ENCODE results near the gene TRABD2A. TPM values are rescaled to one million over a fixed set of nuclear protein-coding genes. Genes with fewer than 3 reads are reported as not detected.

The TRABD2A gene
- total RNA-seq, 2 experiments from 2014 or later, result 1.6 to 1.9 TPM

DNA sequence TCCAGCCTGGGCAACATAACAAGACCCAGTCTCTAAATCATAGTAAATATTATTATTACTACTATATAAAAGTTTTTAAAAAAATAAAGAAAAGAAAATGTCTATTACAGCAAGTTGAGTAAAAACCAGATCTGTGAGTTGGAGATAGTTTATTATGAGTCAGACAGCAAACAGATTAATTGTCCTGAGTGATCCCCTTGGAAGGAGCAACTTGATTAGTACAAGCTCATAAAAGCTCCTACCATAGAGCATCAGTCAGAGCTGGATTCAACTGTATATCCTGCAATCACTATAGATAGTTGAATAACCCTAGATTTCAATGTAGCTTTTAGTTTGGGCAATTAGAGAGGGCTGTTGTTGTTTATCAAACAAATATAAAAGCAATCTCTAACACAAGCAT, 84.1 kb downstream of the TRABD2A start:
- H3K4me1 ChIP-seq (ENCODE audit: insufficient read depth, low read length, poor library complexity, severe bottlenecking), result no peaks in the 10 kb centered on the region
- H3K79me2 ChIP-seq (ENCODE audit: insufficient read depth, low read depth, low read length), result no peaks in the 10 kb centered on the region
- H3K4me3 ChIP-seq (ENCODE audit: low read depth, low read length, poor library complexity, severe bottlenecking), result no peak overlapping the region
- CTCF ChIA-PET (ENCODE audit: unreplicated experiment), result no interaction called here
- POLR2A ChIA-PET, result interaction anchor here (0.7 to 1.0 kb wide), 2 partner anchors 8 to 11 kb away, joined by 3 read pairs; no protein-coding TSS in a partner anchor
- H3K9me3 ChIP-seq (ENCODE audit: low read length), result peaks cover under 1% of the 10 kb centered on the region; the same call in 1 of the 2 replicates
- H2AFZ ChIP-seq (ENCODE audit: low read length), result no peak overlapping the region
- no peaks in the 10 kb centered on the region for H4K20me1 ChIP-seq (ENCODE audit: insufficient read depth, low read length)
- H3K27ac ChIP-seq (ENCODE audit: low read depth, low read length, poor library complexity, severe bottlenecking), result no peak overlapping the region
- H3K9me2 ChIP-seq (ENCODE audit: insufficient read depth, low read length), result no peaks in the 10 kb centered on the region
- TF ChIP-seq EZH2phosphoT487 (IDR thresholded peaks at IDR 0.05; ENCODE audit: borderline replicate concordance, low read depth, low read length), result no peak
- TF ChIP-seq, protein P1, sequence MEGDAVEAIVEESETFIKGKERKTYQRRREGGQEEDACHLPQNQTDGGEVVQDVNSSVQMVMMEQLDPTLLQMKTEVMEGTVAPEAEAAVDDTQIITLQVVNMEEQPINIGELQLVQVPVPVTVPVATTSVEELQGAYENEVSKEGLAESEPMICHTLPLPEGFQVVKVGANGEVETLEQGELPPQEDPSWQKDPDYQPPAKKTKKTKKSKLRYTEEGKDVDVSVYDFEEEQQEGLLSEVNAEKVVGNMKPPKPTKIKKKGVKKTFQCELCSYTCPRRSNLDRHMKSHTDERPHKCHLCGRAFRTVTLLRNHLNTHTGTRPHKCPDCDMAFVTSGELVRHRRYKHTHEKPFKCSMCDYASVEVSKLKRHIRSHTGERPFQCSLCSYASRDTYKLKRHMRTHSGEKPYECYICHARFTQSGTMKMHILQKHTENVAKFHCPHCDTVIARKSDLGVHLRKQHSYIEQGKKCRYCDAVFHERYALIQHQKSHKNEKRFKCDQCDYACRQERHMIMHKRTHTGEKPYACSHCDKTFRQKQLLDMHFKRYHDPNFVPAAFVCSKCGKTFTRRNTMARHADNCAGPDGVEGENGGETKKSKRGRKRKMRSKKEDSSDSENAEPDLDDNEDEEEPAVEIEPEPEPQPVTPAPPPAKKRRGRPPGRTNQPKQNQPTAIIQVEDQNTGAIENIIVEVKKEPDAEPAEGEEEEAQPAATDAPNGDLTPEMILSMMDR (conservative IDR thresholded peaks at IDR 0.05; ENCODE audit: low read length), result no peak
- DNase-seq (ENCODE audit: low spot score), result no peak
- intact Hi-C loops (cut with micrococcal nuclease; ENCODE audit: unreplicated experiment), result no loop called here
- no TSS peak for BruUV-seq (replicated peaks)
- H3K36me3 ChIP-seq (ENCODE audit: insufficient read depth, low read length), result no peaks in the 10 kb centered on the region
- H3K4me2 ChIP-seq (ENCODE audit: low read length), result no peak overlapping the region

DNA sequence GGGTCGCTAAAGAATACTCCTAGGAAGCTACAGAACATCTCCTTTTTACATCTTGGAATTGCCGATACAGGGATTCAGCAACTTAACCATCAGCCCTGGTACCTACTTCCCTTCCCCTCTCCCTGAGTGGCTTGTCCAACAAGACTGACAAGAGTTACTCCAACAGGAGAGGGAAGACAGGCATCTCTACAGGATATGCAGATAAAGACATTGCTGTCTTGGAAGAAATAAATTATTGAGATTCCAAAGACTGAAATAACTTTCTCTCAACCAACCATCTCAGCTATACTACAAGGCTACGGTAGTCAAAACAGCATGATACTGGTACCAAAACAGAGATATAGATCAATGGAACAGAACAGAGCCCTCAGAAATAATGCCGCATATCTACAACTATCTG, 87.2 kb downstream of the TRABD2A start:
- ChIA-PET POLR2A (interaction anchor here (1.6 kb wide), 1 partner anchor 12 kb away, joined by 5 read pairs; no protein-coding TSS in a partner anchor), CTCF (ENCODE audit: unreplicated experiment) (no interaction called here)
- BruUV-seq (replicated peaks), result no TSS peak
- DNase-seq (ENCODE audit: low spot score), result no peak
- H3K79me2 ChIP-seq (ENCODE audit: insufficient read depth, low read depth, low read length), result no peaks in the 10 kb centered on the region
- H2AFZ ChIP-seq (ENCODE audit: low read length), result no peak overlapping the region
- no peak overlapping the region for H3K4me2 ChIP-seq (ENCODE audit: low read length)
- H3K27ac ChIP-seq (ENCODE audit: low read depth, low read length, poor library complexity, severe bottlenecking), result no peak overlapping the region
- no peaks in the 10 kb centered on the region for H3K4me1 ChIP-seq (ENCODE audit: insufficient read depth, low read length, poor library complexity, severe bottlenecking)
- H3K9me3 ChIP-seq (ENCODE audit: low read length), result no peaks in the 10 kb centered on the region
- TF ChIP-seq, protein P1 (conservative IDR thresholded peaks at IDR 0.05; ENCODE audit: low read length), result no peak
- no peak for TF ChIP-seq EZH2phosphoT487 (IDR thresholded peaks at IDR 0.05; ENCODE audit: borderline replicate concordance, low read depth, low read length)
- H3K36me3 ChIP-seq (ENCODE audit: insufficient read depth, low read length), result no peaks in the 10 kb centered on the region
- H3K4me3 ChIP-seq (ENCODE audit: low read depth, low read length, poor library complexity, severe bottlenecking), result no peak overlapping the region
- intact Hi-C loops (cut with micrococcal nuclease; ENCODE audit: unreplicated experiment), result no loop called here
- H3K9me2 ChIP-seq (ENCODE audit: insufficient read depth, low read length), result no peaks in the 10 kb centered on the region
- no peaks in the 10 kb centered on the region for H4K20me1 ChIP-seq (ENCODE audit: insufficient read depth, low read length)

DNA sequence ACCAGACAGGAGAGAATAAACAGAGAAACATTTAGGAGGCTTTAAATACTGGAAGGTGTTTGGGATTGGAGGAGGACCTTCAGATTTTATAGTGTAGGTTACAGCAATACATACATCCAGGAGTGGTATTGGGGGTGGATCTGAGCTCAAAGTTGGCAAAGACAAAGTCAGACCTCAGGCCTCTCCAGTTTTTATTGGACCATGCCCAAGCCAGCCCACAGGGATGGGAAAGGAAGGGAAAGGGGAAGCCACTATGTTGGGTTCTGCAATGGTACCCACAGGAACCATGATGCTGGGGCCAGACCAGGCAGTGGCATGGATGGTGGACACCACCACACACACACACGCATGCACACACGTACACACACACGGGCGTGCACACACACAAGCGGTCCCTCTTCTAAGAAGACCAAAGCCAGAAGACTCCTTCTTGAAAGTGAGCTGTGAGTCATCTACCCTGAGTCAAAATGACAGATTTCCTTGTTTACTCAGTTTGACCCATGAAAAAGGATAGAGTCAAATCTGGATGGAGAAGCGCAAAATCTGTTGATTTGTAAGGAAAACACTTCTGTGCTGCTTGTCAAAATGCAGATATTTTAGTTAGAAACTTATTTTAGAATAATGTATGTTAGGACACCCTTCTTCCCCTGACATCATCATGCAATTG, 87.9 kb downstream of the TRABD2A start:
- TF ChIP-seq, protein P1 (conservative IDR thresholded peaks at IDR 0.05; ENCODE audit: low read length), result no peak
- TF ChIP-seq EZH2phosphoT487 (IDR thresholded peaks at IDR 0.05; ENCODE audit: borderline replicate concordance, low read depth, low read length), result no peak
- Histone ChIP-seq H2AFZ (ENCODE audit: low read length) (no peak overlapping the region), H3K9me2 (ENCODE audit: insufficient read depth, low read length) (no peaks in the 10 kb centered on the region), H3K36me3 (ENCODE audit: insufficient read depth, low read length) (no peaks in the 10 kb centered on the region), H3K27ac (ENCODE audit: low read depth, low read length, poor library complexity, severe bottlenecking) (no peak overlapping the region), H3K4me3 (ENCODE audit: low read depth, low read length, poor library complexity, severe bottlenecking) (no peak overlapping the region), H3K4me1 (ENCODE audit: insufficient read depth, low read length, poor library complexity, severe bottlenecking) (no peaks in the 10 kb centered on the region), H3K79me2 (ENCODE audit: insufficient read depth, low read depth, low read length) (no peaks in the 10 kb centered on the region), H4K20me1 (ENCODE audit: insufficient read depth, low read length) (no peaks in the 10 kb centered on the region), H3K9me3 (ENCODE audit: low read length) (no peaks in the 10 kb centered on the region), H3K4me2 (ENCODE audit: low read length) (no peak overlapping the region)
- BruUV-seq (replicated peaks), result no TSS peak
- ChIA-PET POLR2A (interaction anchor here (1.6 kb wide), 1 partner anchor 13 kb away, joined by 5 read pairs; no protein-coding TSS in a partner anchor), CTCF (ENCODE audit: unreplicated experiment) (no interaction called here)
- intact Hi-C loops (cut with micrococcal nuclease; ENCODE audit: unreplicated experiment), result no loop called here
- DNase-seq (ENCODE audit: low spot score), result no peak
